ENCODE data around the gene SLC5A2.
"Not testable (repeated sequence)": the region's sequence is repeated elsewhere in the genome, so short reads cannot be mapped to it uniquely, and the experiment has no call there.

SLC5A2 gene

DNA sequence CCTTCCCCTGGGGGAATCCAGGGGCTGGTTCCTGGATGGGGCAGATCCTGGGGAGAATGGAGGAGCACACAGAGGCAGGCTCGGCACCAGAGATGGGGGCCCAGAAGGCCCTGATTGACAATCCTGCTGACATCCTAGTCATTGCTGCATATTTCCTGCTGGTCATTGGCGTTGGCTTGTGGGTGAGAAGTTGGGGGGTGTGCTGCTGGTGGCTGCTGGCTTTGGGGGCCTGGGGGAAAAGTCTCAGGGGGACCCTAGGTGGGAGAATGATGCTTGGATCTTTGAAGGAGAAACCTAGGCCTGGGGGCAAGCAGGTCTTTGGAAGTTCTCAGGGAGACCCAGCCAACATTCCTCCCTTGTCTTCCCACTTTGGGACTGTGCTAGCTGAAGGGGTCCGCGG, at the start of gene SLC5A2:
SLC5A2 (plus strand) TSS at position 43 of the 400 bp plus-strand sequence; CDS start at position 57, 14 bp downstream.
- DNase-seq = no peak

DNA sequence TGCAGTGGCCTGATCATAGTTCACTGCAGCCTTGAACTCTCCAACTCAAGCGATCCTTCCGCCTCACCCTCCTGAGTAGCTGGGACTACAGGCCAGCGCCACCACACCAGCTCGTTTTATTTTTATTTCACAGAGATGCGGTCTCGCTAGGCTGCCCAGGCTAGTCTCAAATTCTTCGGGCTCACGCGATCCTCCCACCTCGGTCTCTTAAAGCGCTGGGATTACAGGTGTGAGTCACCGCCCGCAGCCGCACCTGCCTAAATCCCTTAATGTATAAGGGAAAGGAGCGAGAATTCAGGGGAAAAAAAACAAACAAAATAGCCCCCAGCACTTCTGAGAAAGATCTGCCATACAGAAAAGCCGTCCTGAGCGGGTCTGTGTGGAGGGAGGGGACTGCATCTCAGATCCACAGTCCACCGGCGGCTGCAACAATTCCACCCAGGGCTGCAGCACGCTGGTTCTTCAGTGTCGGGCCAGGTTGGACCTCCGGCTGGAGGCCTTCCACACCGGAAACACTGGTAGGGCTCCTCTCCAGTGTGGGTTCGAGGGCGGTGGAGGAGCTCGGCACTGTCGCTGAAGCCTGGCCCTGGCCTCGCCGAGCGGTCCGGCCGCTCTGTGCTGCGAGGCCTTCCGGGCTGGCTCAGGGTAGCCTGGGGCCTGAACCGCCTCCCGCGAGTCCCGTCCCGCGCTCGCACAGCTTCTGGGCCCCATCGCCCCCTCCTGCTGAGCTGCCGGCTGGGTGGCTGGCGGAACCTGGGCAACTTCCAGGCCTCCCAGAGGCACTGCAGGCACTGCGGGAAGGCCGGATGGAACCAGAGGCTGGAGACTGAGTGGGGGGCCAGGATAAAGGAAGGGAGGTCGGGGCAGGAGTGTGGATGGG, 47.3 kb upstream of the SLC5A2 start:
- DNase-seq = no peak

DNA sequence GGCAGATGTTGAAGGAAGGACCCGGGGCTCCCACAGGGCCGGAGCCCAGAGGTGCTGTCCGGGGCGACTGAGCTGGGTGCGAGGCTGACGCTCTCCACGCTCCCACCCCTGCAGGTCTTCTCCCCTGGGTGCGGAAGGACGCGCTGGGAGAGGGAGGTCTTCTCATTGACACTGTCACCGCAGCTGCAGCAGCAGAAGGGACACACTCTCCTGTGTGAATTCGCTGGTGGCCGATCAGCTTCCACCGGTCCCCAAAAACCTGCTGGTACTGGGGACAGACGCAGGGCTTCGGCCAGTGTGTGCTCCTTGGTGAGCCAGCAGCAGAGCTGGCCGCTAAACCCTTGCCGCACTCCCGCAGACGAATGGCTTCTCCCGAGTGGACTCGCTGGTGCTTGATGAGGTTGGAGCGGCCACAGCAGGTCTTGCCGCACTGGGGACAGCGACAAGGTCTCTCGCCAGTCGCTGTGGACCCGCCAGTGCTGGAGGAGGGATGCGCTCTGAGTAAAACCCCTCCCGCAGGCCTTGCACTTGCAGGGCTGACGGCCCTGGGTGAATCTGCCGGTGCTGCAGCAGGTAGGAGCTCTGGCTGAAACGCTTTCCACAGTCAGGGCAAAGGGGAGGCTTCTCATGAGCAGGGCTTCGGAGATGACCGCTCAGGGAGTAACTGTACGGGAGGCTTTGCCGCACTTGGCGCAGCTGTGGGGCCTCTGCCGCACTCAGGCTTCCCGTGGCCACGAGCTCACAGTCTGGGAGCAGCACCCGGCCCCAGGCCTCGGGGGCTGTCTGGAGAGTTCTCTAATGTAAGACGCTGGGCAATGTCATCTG, 46.5 kb upstream of the SLC5A2 start:
- DNase-seq = no peak

DNA sequence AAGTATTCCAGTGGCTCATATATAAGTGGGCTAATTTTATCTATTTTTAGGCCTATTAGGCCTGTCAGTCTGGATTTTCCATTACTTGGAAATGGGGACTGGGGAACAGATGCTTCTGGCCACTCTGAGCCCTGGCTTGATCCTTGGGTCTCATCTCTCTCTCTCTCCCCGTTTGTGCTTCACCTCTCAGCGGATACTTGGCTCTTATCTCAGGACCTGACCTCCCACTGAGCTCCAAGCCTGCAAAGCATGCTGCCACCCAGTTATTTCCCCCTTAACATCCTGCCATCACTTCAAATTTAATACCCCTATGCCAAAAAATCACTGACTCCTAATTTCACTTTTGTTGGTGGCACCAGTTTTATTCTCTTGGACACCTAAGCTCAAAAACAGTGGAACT, 44.5 kb upstream of the SLC5A2 start:
- DNase-seq = no peak

DNA sequence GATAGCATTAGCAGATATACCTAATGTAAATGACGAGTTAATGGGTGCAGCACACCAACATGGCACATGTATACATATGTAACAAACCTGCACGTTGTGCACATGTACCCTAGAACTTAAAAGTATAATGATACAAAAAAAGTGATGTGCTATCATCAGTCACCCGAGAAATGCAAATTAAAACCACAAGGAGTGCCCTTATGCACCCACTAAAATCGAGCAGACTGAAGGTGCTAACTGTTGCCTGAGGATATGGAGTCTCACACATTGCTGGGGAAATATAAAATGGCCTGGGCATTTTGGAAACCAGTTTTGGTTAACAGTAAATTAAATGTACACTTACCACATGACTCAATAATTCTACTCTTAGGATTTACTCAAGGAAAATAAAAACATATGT, 43.9 kb upstream of the SLC5A2 start:
- not testable (repeated sequence) for DNase-seq

DNA sequence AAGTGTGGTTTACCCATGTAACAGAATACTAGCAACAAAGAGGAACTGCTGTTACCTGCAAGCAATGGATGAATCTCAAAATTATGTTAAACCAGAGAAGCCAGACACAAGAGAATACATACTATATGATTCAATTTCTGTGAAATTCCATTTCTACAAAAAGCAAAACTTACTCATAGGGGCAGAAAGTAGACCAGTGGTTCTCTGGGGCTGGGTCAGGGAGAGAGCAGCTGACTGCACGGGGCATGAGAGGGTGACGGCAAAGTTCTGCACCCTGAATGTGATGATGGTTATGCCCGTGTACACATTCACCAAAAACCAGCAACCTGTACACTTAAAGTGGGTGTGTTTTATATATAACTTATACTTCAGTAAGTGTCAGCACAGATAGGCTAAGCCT, 43.4 kb upstream of the SLC5A2 start:
- no peak for DNase-seq

DNA sequence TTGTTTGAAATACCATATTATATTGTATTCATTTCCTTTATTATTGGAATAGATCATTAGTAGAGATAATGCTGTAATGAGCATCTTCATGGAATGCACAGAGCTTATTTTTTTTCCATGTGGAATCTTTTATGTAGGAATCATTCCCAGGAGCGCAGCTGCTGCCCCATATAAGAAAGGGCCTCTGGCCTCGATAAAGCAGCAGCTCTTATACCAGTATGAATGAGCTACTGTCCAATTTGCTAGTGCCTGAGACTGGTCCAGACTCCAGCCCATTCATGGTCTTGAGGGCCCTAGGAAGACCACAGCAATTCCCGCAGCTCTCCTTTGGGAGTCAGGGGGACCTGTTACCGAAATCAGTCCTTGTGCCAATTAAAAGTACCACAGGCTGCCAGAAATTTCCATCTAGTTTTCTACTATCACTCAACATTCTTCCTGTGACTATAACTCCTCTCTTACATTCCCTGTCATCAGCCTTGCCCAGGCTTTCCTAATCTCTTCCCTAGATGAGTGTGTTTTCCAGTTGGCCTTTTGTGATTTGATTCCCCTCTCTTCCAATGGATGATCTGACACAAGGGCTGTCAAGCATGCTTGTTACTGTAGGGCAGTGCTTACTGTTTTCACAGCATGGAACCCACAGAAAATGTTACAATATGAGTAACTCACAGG, 42.3 kb upstream of the SLC5A2 start:
- DNase-seq = no peak

DNA sequence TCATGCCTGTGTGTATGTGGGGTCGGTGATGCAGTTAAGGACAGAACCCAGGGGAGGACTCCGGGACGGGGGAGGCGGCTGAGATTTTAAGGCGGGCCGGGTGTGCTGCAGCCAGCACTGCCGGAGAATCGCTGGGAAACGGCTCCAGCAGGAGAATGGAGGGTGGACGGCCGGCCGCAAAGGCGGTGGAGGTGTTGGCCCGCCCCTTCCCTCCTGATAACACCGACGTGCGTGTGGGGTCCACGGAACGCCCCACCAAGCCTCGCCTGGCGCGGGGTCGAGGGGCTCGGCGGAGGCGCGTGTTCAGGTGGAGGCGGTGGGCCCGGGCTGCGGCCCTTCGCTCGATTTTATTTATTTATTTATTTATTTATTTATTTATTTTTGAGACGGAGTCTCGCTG, 41.0 kb upstream of the SLC5A2 start:
- DNase-seq = no peak

DNA sequence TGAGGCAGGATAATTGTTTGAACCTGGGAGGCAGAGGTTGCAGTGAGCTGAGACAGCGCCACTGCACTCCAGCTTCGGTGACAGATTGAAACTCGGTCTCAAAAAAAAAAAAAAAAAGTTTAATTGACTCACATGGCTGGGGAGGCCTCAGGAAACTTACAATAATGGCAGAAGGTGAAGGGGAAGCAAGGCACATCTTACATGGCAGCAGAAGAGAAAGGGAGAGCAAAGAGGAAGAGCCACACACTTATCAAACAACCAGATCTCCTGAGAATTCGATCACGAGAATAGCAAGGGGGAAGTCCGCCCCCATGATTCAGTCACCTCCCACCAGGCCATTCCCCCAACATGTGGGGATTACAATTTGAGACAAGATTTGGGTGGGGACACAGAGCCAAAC, 37.0 kb upstream of the SLC5A2 start:
- not testable (repeated sequence) for DNase-seq

DNA sequence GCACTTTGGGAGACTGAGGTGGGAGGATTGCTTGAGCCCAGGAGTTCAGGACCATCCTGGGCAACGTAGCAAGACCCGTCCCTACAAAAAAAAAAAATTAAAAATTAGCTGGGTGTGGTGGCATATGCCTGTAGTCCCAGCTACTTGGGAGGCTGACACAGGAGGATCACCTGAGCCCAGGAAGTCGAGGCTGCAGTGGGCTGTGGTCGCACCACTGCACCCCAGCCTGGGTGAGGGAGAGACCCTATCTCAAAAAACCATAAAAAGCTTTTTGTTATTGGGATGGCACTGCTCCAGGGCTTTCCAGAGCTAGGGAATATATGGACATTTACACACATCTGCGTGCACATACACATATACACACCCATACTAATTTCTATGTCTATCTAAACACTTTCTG, 31.7 kb upstream of the SLC5A2 start:
- DNase-seq = no peak

DNA sequence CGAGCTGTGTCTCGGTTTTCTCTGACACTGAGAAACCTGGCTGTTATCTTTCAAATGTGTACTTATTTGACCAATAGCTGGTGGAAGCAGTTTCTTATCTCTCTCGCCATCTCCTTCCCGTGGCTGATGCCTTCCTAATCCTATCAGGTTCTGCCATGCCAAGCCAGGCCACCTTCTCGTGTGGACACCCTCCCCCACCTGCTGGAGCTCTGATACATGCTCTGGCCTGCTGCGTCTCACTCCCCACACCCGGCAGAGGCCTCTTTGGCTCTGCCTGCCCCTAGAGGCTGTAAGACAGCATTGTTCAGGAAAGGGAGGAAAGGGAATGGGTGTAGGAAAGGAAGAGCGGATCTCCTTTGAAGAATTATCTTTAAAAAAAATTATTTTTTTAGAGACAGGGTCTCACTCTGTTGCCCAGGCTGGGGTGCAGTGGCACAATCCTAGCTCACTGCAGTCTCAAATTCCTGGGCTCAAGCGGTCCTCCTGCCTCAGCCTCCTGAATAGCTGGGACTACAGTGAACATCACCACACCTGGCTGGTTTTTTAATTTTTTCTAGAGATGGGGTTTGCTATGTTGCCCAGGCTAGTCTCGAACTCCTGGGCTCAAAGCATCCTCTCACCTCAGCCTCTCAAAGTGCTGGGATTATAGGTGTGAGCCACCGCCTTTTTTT, 31.1 kb upstream of the SLC5A2 start:
- DNase-seq = peak; percentile 18

DNA sequence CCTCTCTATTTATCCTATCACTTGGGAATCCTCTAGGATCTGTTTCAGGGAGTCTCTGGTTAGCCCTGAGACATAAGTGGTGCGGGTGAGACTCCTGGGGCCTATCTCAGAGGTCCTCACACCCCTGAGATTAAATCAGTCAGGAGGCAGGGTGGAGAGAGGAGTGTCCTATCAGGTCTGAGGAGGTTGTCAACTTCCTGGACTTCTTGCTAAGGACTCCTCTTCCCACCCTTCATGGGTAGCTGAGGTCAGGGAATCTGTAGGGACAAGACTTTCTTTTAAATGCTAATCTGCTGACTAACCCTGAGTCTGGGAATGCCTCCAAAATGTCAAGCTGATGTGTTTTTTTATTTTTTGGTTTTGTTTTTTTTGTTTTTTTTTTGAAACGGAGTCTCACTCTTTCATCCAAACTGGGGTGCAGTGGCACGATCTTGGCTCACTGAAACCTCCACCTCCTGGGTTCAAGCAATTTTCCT, 30.3 kb upstream of the SLC5A2 start:
- DNase-seq = no peak

DNA sequence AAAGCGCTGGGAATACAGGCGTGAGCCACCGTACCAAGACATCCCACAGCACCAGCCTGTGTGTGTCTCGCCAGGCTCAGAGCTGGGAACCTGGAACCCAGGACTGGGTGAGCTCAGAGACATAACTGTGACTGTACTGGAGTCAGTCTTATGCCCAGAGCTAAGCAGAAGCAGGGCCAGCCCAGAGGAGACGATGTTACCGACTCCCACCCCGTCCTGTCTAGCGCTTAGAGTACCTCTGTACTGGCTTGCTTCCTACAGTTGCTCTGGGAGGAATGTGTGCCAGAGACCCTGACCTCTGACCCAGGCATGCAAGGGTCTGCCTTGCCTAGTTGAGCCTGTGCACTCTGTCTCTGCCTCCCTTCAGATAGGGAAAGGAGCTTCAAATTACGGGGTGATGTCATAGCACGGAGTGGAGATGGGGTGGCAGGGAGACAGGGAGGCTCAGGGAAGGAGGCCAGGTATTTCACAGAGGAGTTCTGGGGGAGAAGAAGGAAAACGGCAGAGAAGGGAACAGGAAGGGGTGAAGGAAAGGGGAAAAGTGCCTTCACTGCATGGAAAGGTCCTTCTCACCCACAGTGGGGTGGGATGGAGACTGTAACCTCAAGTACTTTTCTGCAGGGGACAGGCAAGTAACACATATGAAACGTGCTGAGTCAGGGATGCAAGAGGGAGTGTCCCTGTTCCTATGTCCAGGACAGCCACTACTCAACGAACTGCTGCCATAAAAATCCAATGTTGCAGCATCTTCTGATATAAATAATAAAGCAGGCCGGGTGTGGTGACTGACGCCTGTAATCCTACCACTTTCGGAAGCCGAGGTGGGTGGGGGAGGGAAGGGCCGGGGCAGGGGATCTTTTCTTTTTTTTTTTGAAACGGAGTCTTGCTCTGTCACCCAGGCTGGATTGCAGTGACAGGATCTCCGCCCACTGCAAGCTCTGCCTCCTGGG, 29.4 kb upstream of the SLC5A2 start:
- DNase-seq = no peak

DNA sequence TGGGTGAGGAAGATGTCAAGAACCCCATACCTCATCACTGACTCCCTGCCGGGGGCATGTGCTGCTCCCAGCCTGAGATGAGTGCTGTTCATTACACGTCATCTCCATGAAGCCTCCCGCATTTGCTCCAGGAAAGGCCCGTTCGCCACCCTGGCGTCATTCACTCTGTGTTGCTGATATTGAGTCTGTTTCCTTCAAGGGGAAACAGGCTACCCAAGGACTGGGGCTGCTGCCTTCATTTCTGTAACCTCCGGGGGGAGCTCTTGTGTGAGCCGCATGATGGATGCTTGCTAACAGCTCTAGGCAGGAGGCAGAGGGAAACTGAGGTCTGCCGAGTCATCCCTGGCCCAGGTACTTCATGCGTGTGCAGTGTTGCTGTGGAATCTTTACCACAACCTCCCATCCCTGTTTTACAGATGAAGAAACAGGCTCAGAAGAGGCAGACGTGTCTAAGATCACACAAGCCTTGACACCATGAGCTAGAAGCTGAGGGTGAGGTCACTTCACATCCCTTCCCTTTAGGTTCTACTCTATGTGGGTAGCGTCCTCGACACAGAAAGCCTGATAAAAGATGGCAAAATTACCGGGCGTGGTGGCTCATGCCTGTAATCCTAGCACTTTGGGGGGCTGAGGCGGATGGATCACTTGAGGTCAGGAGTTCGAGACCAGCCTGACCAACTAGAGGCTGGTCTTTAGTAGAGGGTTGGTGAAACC, 27.2 kb upstream of the SLC5A2 start:
- DNase-seq = no peak

DNA sequence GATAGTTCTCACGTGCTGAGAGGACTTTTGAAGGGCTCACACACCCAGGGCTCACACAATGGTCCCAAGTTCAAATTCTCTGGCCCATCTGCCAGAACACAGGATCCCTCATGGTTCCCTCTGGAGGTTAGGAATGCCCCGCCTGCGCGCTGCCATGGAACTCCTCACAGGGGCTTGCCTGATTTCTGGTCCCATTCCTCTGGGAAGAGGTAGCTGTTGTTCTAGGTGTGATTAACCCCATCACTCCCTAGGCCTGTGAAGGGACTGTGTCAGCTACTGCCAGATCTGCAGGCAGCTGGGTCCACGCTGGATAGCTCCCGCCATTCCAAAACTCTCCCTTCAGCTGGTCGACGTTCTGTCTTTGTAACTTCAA, 25.9 kb upstream of the SLC5A2 start:
- no peak for DNase-seq

DNA sequence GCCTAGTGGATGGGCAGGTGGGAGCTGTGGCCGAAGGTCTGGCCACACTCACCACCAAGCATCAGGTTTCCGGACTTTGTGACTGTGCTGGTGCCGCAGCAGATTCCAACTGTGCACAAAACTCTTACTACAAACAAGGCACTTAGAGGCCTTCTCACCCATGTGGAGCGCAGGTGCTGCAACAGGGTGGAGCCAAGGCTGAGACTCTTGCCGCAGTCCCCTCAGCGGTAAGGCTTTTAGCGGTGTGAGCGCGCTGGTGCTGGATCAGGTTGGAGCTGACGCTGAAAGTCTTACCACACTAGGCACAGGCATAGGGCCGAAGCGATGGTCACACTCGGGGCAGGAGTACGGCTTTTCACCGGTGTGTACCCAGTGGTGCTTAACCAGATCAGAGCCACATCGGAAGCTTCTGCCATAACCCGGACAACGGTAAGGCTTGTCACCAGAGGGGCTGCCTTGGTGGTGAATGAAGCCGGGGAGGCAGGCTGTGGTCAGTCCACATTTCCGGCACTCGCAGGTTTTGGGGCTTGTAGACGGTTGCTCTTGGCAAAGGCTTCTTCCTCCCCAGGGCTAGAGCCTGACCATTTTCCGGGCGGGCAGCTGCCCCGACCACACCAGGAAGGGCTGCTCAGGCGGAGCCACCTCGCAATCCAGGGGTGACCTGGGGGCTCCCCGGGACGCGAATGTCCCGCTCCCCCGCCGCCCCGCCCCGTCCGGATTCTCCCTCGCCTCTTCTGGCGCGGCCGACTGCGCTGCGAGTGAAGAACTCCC, 24.7 kb upstream of the SLC5A2 start:
- DNase-seq = peak; percentile 2

DNA sequence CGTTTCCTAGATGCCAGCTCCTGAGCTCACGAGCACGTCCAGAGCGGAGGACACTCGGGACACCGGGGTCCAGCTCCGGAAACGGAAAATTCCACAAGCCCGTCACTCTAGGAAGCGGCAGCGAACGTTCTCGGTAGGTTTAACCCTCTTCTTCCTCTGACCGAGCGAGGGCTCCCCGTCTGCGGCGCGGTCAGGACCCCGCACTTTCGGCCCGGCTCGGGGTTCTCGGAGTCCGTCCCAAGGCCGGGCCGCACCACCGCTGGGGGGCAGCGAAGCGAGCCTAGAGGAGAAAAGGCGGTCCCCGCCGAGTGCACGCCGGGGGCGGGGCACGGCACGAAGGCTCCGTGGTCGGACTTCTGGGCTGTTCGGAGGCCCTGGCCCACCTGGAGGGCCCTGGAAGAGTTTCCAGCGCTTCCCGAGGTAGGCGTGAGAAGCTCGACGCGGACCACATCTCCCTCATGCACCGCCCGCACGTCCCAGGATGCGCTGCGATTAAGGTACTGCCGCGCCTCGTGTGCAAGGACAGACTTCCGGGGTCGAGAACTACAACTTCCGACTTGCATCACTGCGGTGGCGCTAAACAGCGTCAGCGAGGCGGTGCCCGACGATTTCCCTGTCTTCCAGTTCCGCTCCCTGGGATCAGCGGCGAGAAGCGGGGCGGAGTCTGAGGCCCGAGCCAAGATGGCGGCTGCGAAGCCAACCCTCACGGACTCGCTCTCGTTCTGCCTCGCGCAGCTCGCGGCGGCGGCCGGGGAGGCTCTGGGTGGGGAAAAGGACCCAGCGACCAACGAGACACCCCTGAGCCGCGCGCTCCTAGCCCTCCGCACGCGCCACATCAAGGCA, 23.9 kb upstream of the SLC5A2 start, which contains the start of gene ARMC5:
ARMC5 (plus strand) TSS at position 658 of the 843 bp plus-strand sequence; CDS start at position 682, 24 bp downstream.
- DNase-seq = peak; percentile 95

DNA sequence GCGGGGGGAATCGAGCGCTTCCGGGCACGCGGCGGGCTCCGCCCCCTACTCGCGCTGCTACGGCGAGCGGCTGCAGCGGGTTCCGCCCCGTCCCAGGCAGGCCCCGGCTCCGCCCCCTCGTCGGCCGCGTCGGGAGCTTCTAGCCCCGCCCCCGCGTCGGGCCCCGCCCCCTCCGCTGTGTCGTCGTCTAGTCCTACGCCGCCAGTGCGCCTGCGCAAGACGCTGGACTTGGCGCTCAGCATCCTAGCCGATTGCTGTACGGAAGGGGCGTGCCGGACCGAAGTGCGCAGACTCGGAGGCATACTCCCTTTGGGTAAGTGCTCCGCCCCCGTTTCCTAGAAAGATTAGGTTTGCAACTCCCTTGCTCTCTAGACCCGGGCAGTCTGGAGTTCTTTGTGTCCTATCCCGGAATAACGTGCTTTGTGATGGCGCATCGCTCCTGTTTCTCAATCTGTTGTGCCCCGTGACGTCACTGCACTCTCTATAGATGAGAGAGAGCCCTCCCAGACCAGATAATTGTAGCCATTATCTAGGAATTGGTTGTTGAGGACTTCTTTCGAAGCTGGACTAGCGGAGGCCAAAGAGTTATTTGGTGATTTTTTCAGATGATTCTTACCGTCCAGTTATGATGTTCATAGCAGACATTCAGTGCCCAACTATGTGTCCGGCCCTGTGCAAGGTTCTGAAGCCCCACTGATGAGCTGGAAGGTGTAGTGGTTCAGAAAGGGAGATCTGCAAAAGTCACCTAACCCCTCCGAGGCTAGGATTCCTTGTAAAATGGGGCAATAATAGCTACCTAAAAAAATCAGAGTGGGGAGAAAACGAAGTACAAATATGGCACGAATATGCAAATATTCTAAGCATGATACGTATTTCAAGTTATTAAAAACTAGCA, 23.0 kb upstream of the SLC5A2 start:
- peak; percentile 98 for DNase-seq

Data from NCI-H1105 (cell line).